Measurements from ENCODE around the gene TNRC6C.
"Not testable (repeated sequence)": the region's sequence is repeated elsewhere in the genome, so short reads cannot be mapped to it uniquely, and the experiment has no call there.

The TNRC6C gene

GRCh38 chr17:78046923-78047322 lies 88.4 kb downstream of the TNRC6C start:
- DNase-seq = no peak

- no peak for DNase-seq
Observed at GRCh38 chr17:78048346-78049292, 90.1 kb downstream of the TNRC6C start.

- DNase-seq = no peak
Observed at GRCh38 chr17:78049609-78050008, 91.1 kb downstream of the TNRC6C start.

- no peak for DNase-seq
Observed at GRCh38 chr17:78051186-78051972, 92.9 kb downstream of the TNRC6C start.

- DNase-seq = no peak
Observed at GRCh38 chr17:78053777-78054468, 95.4 kb downstream of the TNRC6C start.

- DNase-seq = no peak
Observed at GRCh38 chr17:78057113-78057740, 98.7 kb downstream of the TNRC6C start.

- DNase-seq = no peak
Observed at GRCh38 chr17:78058001-78058400, 99.5 kb downstream of the TNRC6C start.

- DNase-seq = no peak
Observed at GRCh38 chr17:78058581-78058980, 100.1 kb downstream of the TNRC6C start.

- no peak for DNase-seq
Observed at GRCh38 chr17:78062596-78062995, 104.1 kb downstream of the TNRC6C start.

GRCh38 chr17:78063489-78063888 lies 105.0 kb downstream of the TNRC6C start:
- DNase-seq = no peak

- no peak for DNase-seq
Observed at GRCh38 chr17:78064708-78065107, 106.2 kb downstream of the TNRC6C start.

GRCh38 chr17:78066976-78067375 lies 108.5 kb downstream of the TNRC6C start:
- not testable (repeated sequence) for DNase-seq

- DNase-seq = no peak
Observed at GRCh38 chr17:78069695-78070094, 111.2 kb downstream of the TNRC6C start.

GRCh38 chr17:78072961-78073360 lies 114.5 kb downstream of the TNRC6C start:
- DNase-seq = no peak

- DNase-seq = no peak
Observed at GRCh38 chr17:78075011-78075410, 116.5 kb downstream of the TNRC6C start.

GRCh38 chr17:78075545-78075944 lies 117.0 kb downstream of the TNRC6C start:
- DNase-seq = no peak

GRCh38 chr17:78079253-78079652 lies 120.8 kb downstream of the TNRC6C start:
- no peak for DNase-seq

GRCh38 chr17:78081551-78081950 lies 123.0 kb downstream of the TNRC6C start:
- no peak for DNase-seq

GRCh38 chr17:78082355-78082872 lies 123.9 kb downstream of the TNRC6C start:
- DNase-seq = not testable (repeated sequence)

GRCh38 chr17:78082988-78083387 lies 124.5 kb downstream of the TNRC6C start:
- DNase-seq = no peak

GRCh38 chr17:78086740-78087139 lies 128.2 kb downstream of the TNRC6C start:
- no peak for DNase-seq

GRCh38 chr17:78088529-78088928 lies 130.0 kb downstream of the TNRC6C start:
- DNase-seq = no peak
